ENCODE results near the gene PNLIPRP1.

PNLIPRP1 gene

GRCh38 chr10:116607336-116607735 is 16.6 kb downstream of the PNLIPRP1 start:
- Histone ChIP-seq H3K4me3 (ENCODE audit: insufficient read depth, low read length, poor library complexity, severe bottlenecking) (no peak overlapping the region), H3F3A (ENCODE audit: insufficient read depth) (no peaks in the 10 kb centered on the region), H3K36me3 (ENCODE audit: low read length) (no peaks in the 10 kb centered on the region), H3K9ac (ENCODE audit: low read length) (no peak overlapping the region), H3K27ac (ENCODE audit: low read depth, low read length) (no peak overlapping the region), H3K79me2 (ENCODE audit: insufficient read depth, low read length) (no peaks in the 10 kb centered on the region), H3K27me3 (ENCODE audit: low read length) (no peaks in the 10 kb centered on the region), H3K9me2 (replicated peaks; ENCODE audit: insufficient read depth, low read length) (no peaks in the 10 kb centered on the region), H3K9me3 (ENCODE audit: insufficient read depth, low read length) (no peaks in the 10 kb centered on the region), H4K20me1 (ENCODE audit: low read depth, low read length) (no peaks in the 10 kb centered on the region), H3K4me2 (ENCODE audit: low read depth, low read length, poor library complexity, severe bottlenecking) (no peak overlapping the region), H2AFZ (ENCODE audit: low read depth, low read length, severe bottlenecking) (no peak overlapping the region)
- TF ChIP-seq CTCF (IDR thresholded peaks at IDR 0.05; ENCODE audit: insufficient read depth, low read length, poor library complexity, severe bottlenecking) (no peak), EZH2phosphoT487 (conservative IDR thresholded peaks at IDR 0.05; ENCODE audit: low read length) (no peak)

GRCh38 chr10:116608686-116609594 is 18.2 kb downstream of the PNLIPRP1 start:
- H4K20me1 ChIP-seq (ENCODE audit: low read depth, low read length), result no peaks in the 10 kb centered on the region
- TF ChIP-seq CTCF (IDR thresholded peaks at IDR 0.05; ENCODE audit: insufficient read depth, low read length, poor library complexity, severe bottlenecking) (no peak), EZH2phosphoT487 (conservative IDR thresholded peaks at IDR 0.05; ENCODE audit: low read length) (no peak)
- H3K27me3 ChIP-seq (ENCODE audit: low read length), result no peaks in the 10 kb centered on the region
- H3K79me2 ChIP-seq (ENCODE audit: insufficient read depth, low read length), result no peaks in the 10 kb centered on the region
- H3K36me3 ChIP-seq (ENCODE audit: low read length), result no peaks in the 10 kb centered on the region
- no peak overlapping the region for H2AFZ ChIP-seq (ENCODE audit: low read depth, low read length, severe bottlenecking)
- H3K9ac ChIP-seq (ENCODE audit: low read length), result no peak overlapping the region
- no peak overlapping the region for H3K27ac ChIP-seq (ENCODE audit: low read depth, low read length)
- no peaks in the 10 kb centered on the region for H3K9me2 ChIP-seq (replicated peaks; ENCODE audit: insufficient read depth, low read length)
- H3K4me3 ChIP-seq (ENCODE audit: insufficient read depth, low read length, poor library complexity, severe bottlenecking), result no peak overlapping the region
- no peaks in the 10 kb centered on the region for H3F3A ChIP-seq (ENCODE audit: insufficient read depth)
- no peaks in the 10 kb centered on the region for H3K9me3 ChIP-seq (ENCODE audit: insufficient read depth, low read length)
- no peak overlapping the region for H3K4me2 ChIP-seq (ENCODE audit: low read depth, low read length, poor library complexity, severe bottlenecking)

GRCh38 chr10:116610443-116611152 is 19.8 kb downstream of the PNLIPRP1 start:
- no peaks in the 10 kb centered on the region for H3K36me3 ChIP-seq (ENCODE audit: low read length)
- no peak overlapping the region for H3K9ac ChIP-seq (ENCODE audit: low read length)
- TF ChIP-seq EZH2phosphoT487 (conservative IDR thresholded peaks at IDR 0.05; ENCODE audit: low read length), result no peak
- TF ChIP-seq CTCF (IDR thresholded peaks at IDR 0.05; ENCODE audit: insufficient read depth, low read length, poor library complexity, severe bottlenecking), result no peak
- H3K4me3 ChIP-seq (ENCODE audit: insufficient read depth, low read length, poor library complexity, severe bottlenecking), result no peak overlapping the region
- no peaks in the 10 kb centered on the region for H3K9me2 ChIP-seq (replicated peaks; ENCODE audit: insufficient read depth, low read length)
- no peaks in the 10 kb centered on the region for H4K20me1 ChIP-seq (ENCODE audit: low read depth, low read length)
- no peaks in the 10 kb centered on the region for H3K27me3 ChIP-seq (ENCODE audit: low read length)
- no peaks in the 10 kb centered on the region for H3K9me3 ChIP-seq (ENCODE audit: insufficient read depth, low read length)
- no peak overlapping the region for H3K27ac ChIP-seq (ENCODE audit: low read depth, low read length)
- no peaks in the 10 kb centered on the region for H3F3A ChIP-seq (ENCODE audit: insufficient read depth)
- H2AFZ ChIP-seq (ENCODE audit: low read depth, low read length, severe bottlenecking), result no peak overlapping the region
- H3K79me2 ChIP-seq (ENCODE audit: insufficient read depth, low read length), result no peaks in the 10 kb centered on the region
- H3K4me2 ChIP-seq (ENCODE audit: low read depth, low read length, poor library complexity, severe bottlenecking), result no peak overlapping the region

Measured in SU-DHL-6 (cell line).